Ureter (tissue), 1 donor: ENCODE measurements around the gene IGFL3. TPM values are rescaled to one million over a fixed set of nuclear protein-coding genes. Genes with fewer than 3 reads are reported as not detected.

Source experiments
- DNase-seq: peaks from one replicate; pipeline ENCODE4 v3.0.0-alpha.2; 2020; ENCODE audit warnings: low spot score
- total RNA-seq: library from RNA; stranded (reverse); gene quantifications from one replicate; pipeline ENCODE4 v1.2.4, GENCODE V29; 2023
- donor health status: DM: yes; HTN: yes; CAD: no.

Gene IGFL3
- total RNA-seq, 1 donor from 2014 or later, result not detected

- DNase-seq, result peak; percentile 50
Measured at GRCh38 chr19:46076951-46077814, 47.3 kb downstream of the IGFL3 start.

GRCh38 chr19:46076031-46076880, 48.2 kb downstream of the IGFL3 start:
- DNase-seq, result no peak

GRCh38 chr19:46073268-46073922, 51.1 kb downstream of the IGFL3 start:
- DNase-seq, result no peak

Other genes starting within 250 kb of the IGFL3 start
- gene IRF2BP1, start 238.5 kb downstream of the IGFL3 start, total RNA-seq, result 22.0 TPM
- 5.5 TPM for gene MYPOP, start 222.1 kb downstream of the IGFL3 start, total RNA-seq
- not detected for gene NANOS2, start 209.9 kb downstream of the IGFL3 start, total RNA-seq
- gene NOVA2, start 150.8 kb downstream of the IGFL3 start, total RNA-seq, result 4.4 TPM
- 28.8 TPM for gene CCDC61, start 129.2 kb downstream of the IGFL3 start, total RNA-seq
- not detected for gene PGLYRP1, start 101.6 kb downstream of the IGFL3 start, total RNA-seq
- gene IGFL4, start 83.7 kb downstream of the IGFL3 start, total RNA-seq, result not detected
- gene IGFL2, start 23.6 kb upstream of the IGFL3 start, total RNA-seq, result not detected
- gene IGFL1, start 105.1 kb upstream of the IGFL3 start, total RNA-seq, result 1.9 TPM
- gene HIF3A, start 172.4 kb upstream of the IGFL3 start, total RNA-seq, result 108 TPM
- gene PPP5C, start 222.4 kb upstream of the IGFL3 start, total RNA-seq, result 91.3 TPM